H9 (cell line): ENCODE data around the gene C1QL1. TPM values are rescaled to one million over a fixed set of nuclear protein-coding genes. Genes with fewer than 3 reads are reported as not detected.

Experiments used
- DNase-seq: peaks from one replicate; pipeline ENCODE4 v3.0.0-alpha.2; 2017
- H2AFZ ChIP-seq: one replicate; pipeline ENCODE4 v1.6.1; 2013; ENCODE audit warnings: mild to moderate bottlenecking, low read length, control low read depth, moderate library complexity
- H2AK5ac ChIP-seq: 2 replicates; pipeline ENCODE4 v1.6.1; 2013; ENCODE audit warnings: low read length, control low read depth, mixed read lengths; ENCODE audit not compliant: insufficient read length
- H2BK120ac ChIP-seq: one replicate; pipeline ENCODE4 v1.6.1; 2013; ENCODE audit warnings: low read depth, mild to moderate bottlenecking, low read length, control low read depth, inconsistent platforms; ENCODE audit not compliant: poor library complexity, severe bottlenecking
- H2BK12ac ChIP-seq: 2 replicates; pipeline ENCODE4 v1.6.1; 2013; ENCODE audit warnings: low read length, control low read depth, mixed read lengths, low read depth; ENCODE audit not compliant: insufficient read length
- H2BK15ac ChIP-seq: 2 replicates; pipeline ENCODE4 v1.6.1; 2013; ENCODE audit warnings: low read depth, low read length, control low read depth
- H2BK20ac ChIP-seq: one replicate; pipeline ENCODE4 v1.6.1; 2013; ENCODE audit warnings: low read depth, mild to moderate bottlenecking, low read length, control low read depth, inconsistent platforms; ENCODE audit not compliant: poor library complexity, severe bottlenecking
- H2BK5ac ChIP-seq: 2 replicates; pipeline ENCODE4 v1.6.1; 2013; ENCODE audit warnings: low read length, control low read depth, mixed read lengths; ENCODE audit not compliant: insufficient read length
- H3K14ac ChIP-seq: 2 replicates; pipeline ENCODE4 v1.6.1; 2013; ENCODE audit warnings: low read length, control low read depth; ENCODE audit not compliant: insufficient read depth
- H3K18ac ChIP-seq: 2 replicates; pipeline ENCODE4 v1.6.1; 2013; ENCODE audit warnings: low read depth, mild to moderate bottlenecking, mixed read lengths, low read length, control low read depth; ENCODE audit not compliant: insufficient read length
- H3K23ac ChIP-seq: 2 replicates; pipeline ENCODE4 v1.6.1; 2013; ENCODE audit warnings: low read length, control low read depth, mixed read lengths, low read depth; ENCODE audit not compliant: insufficient read length
- H3K23me2 ChIP-seq: 2 replicates; pipeline ENCODE4 v1.6.1; 2013; ENCODE audit warnings: low read depth, mild to moderate bottlenecking, mixed read lengths, low read length, control low read depth; ENCODE audit not compliant: insufficient read length, poor library complexity, severe bottlenecking
- H3K27ac ChIP-seq: 2 replicates; pipeline ENCODE4 v1.5.1; 2013; ENCODE audit warnings: low read length, control low read depth, mixed read lengths, low read depth; ENCODE audit not compliant: insufficient read length
- H3K27me3 ChIP-seq: 2 replicates; pipeline ENCODE4 v1.6.1; 2013; ENCODE audit warnings: low read length, control low read depth, inconsistent platforms; ENCODE audit not compliant: insufficient read depth
- H3K4ac ChIP-seq: 2 replicates; pipeline ENCODE4 v1.6.1; 2013; ENCODE audit warnings: low read depth, mild to moderate bottlenecking, control low read depth, inconsistent platforms, low read length, moderate library complexity
- H3K4me1 ChIP-seq: 2 replicates; pipeline ENCODE4 v1.6.1; 2013; ENCODE audit warnings: low read length, control low read depth, inconsistent platforms; ENCODE audit not compliant: insufficient read depth
- H3K4me2 ChIP-seq: 2 replicates; pipeline ENCODE4 v1.6.1; 2013; ENCODE audit warnings: low read length, control low read depth, mixed read lengths; ENCODE audit not compliant: insufficient read length, insufficient read depth
- H3K56ac ChIP-seq: 2 replicates; pipeline ENCODE4 v1.6.1; 2013; ENCODE audit warnings: low read depth, mild to moderate bottlenecking, mixed read lengths, low read length, control low read depth; ENCODE audit not compliant: insufficient read length
- H3K79me1 ChIP-seq: 2 replicates; pipeline ENCODE4 v1.6.1; 2013; ENCODE audit warnings: low read depth, mild to moderate bottlenecking, moderate library complexity, low read length, control low read depth, inconsistent platforms; ENCODE audit not compliant: insufficient read depth, poor library complexity, severe bottlenecking
- H3K79me2 ChIP-seq: 2 replicates; pipeline ENCODE4 v1.6.1; 2013; ENCODE audit warnings: low read length, control low read depth, inconsistent platforms; ENCODE audit not compliant: insufficient read depth
- H3K9ac ChIP-seq: 2 replicates; pipeline ENCODE4 v1.6.1; 2013; ENCODE audit warnings: low read length, control low read depth, mixed read lengths; ENCODE audit not compliant: insufficient read length; ENCODE audit errors: extremely low read depth
- H3K9me3 ChIP-seq: one replicate; pipeline ENCODE4 v1.6.1; 2013; ENCODE audit warnings: low read depth, low read length, inconsistent platforms; ENCODE audit not compliant: control insufficient read depth
- H3T11ph ChIP-seq: one replicate; pipeline ENCODE4 v1.6.1; 2013; ENCODE audit warnings: mild to moderate bottlenecking, low read length, control low read depth, inconsistent platforms
- H4K20me1 ChIP-seq: one replicate; pipeline ENCODE4 v1.6.1; 2013; ENCODE audit not compliant: control insufficient read depth, insufficient read length, insufficient read depth
- H4K5ac ChIP-seq: 2 replicates; pipeline ENCODE4 v1.6.1; 2013; ENCODE audit warnings: low read depth, mild to moderate bottlenecking, mixed read lengths, low read length, control low read depth; ENCODE audit not compliant: insufficient read length
- H4K8ac ChIP-seq: replicated peaks from 2 replicates; pipeline ENCODE4 v1.6.1; 2013; ENCODE audit warnings: low read length, control low read depth, mixed read lengths, low read depth; ENCODE audit not compliant: insufficient read length
- H4K91ac ChIP-seq: 2 replicates; pipeline ENCODE4 v1.6.1; 2013; ENCODE audit warnings: low read depth, mild to moderate bottlenecking, moderate library complexity, mixed read lengths, low read length, control low read depth; ENCODE audit not compliant: insufficient read length
- H3K27ac Mint-ChIP-seq, 3 experiments: 2 replicates in 2 of 3; 3 replicates in 1 of 3; pipeline ENCODE4 v1.8.0; 2020 to 2021; ENCODE audit warnings: mixed read lengths in 3 of 3, mild to moderate bottlenecking in 1 of 3, moderate library complexity in 1 of 3
- H3K27me3 Mint-ChIP-seq: 2 replicates; pipeline ENCODE4 v1.8.0; 2021; ENCODE audit warnings: low read depth, mild to moderate bottlenecking, moderate library complexity, mixed read lengths
- H3K36me3 Mint-ChIP-seq, 3 experiments: 2 replicates in 2 of 3; 3 replicates in 1 of 3; pipeline ENCODE4 v1.8.0; 2020 to 2021; ENCODE audit warnings: low read depth in 3 of 3, mixed read lengths in 3 of 3; ENCODE audit not compliant: insufficient read depth in 1 of 3
- H3K4me1 Mint-ChIP-seq, 2 experiments: 2 replicates each; pipeline ENCODE4 v1.8.0; 2020; ENCODE audit warnings: mixed read lengths in 2 of 2
- H3K4me3 Mint-ChIP-seq, 2 experiments: 2 replicates in 1 of 2; 3 replicates in 1 of 2; pipeline ENCODE4 v1.8.0; 2020 to 2021; ENCODE audit warnings: mild to moderate bottlenecking in 2 of 2, mixed read lengths in 2 of 2, moderate library complexity in 1 of 2
- H3K9me3 Mint-ChIP-seq, 2 experiments: 2 replicates in 1 of 2; 3 replicates in 1 of 2; pipeline ENCODE4 v1.8.0; 2020; ENCODE audit warnings: mild to moderate bottlenecking in 2 of 2, mixed read lengths in 2 of 2, moderate library complexity in 1 of 2
- WGBS: extraction: QIAGEN DNeasy Blood & Tissue Kit; methylation state at CpG from one replicate; pipeline ENCODE4 v1.1.7; 2013; ENCODE audit warnings: missing lambda C conversion rate, low lambda C conversion rate, mixed read lengths; ENCODE audit not compliant: insufficient read length; ENCODE audit errors: extremely low coverage; 5-methylcytosine and 5-hydroxymethylcytosine counted together
- total RNA-seq: library from RNA; stranded (reverse); gene quantifications from 2 replicates; pipeline ENCODE4 v1.2.1, GENCODE V29; 2021
- TF ChIP-seq, protein P1 (sequence below): fragments of 200-600 bp; sonication (generic); conservative IDR thresholded peaks from 3 replicates; pipeline ENCODE4 v1.8.0; 2021; ENCODE audit warnings: antibody characterized with exemption, mild to moderate bottlenecking

C1QL1 gene
- total RNA-seq, 1 experiment from 2014 or later, result 6.0 TPM

DNA sequence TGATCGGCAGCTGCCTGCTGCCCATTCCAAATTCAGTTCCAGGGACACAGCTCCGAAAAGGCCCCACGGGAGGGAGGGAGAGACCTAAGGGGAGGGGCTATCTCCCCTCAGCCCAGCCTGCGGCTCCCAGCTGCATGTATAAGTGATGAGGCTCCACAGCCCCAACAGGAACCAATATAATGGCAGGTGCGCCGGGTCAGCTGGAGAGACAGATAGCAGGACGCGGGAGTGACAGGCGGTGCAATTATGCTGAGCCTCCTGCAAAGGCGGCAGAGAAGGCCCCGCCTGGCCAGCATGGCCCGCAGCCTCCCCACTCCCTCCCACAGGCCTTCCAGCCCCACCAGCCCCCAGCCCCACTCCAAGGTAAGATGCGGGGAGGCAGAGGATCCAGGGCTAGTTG is 8.1 kb upstream of the C1QL1 start:
- Histone ChIP-seq H4K5ac (no peak overlapping the region), H3T11ph (no peak overlapping the region), H3K18ac (no peak overlapping the region), H4K20me1 (no peaks in the 10 kb centered on the region), H2BK120ac (no peak overlapping the region), H3K23ac (no peak overlapping the region), H3K4ac (no peak overlapping the region), H3K27ac (no peak overlapping the region), H4K91ac (no peak overlapping the region), H2BK5ac (no peak overlapping the region), H2BK12ac (no peak overlapping the region), H4K8ac (no peak overlapping the region), H3K27me3 (no peaks in the 10 kb centered on the region), H3K79me1 (no peaks in the 10 kb centered on the region), H3K56ac (no peak overlapping the region), H2BK20ac (no peak overlapping the region), H3K79me2 (no peaks in the 10 kb centered on the region), H3K9me3 (no peaks in the 10 kb centered on the region), H2AFZ (no peak overlapping the region), H3K14ac (no peak overlapping the region), H2AK5ac (no peak overlapping the region), H3K4me1 (no peaks in the 10 kb centered on the region; the same call in 1 of the 2 replicates), H3K9ac (no peak overlapping the region), H2BK15ac (no peak overlapping the region), H3K23me2 (peaks cover 6% of the 10 kb centered on the region), H3K4me2 (no peak overlapping the region)
- Mint-ChIP-seq H3K4me1 (peaks cover 23 to 57% of the 10 kb centered on the region in 2 experiments), H3K27me3 (peaks cover 62% of the 10 kb centered on the region), H3K36me3 (no peaks in the 10 kb centered on the region), H3K27ac (no peak overlapping the region), H3K4me3 (no peak overlapping the region), H3K9me3 (no peaks in the 10 kb centered on the region)
- DNase-seq, result no peak
- no CpG with 5 or more reads among the region's 13 CpGs for WGBS
- TF ChIP-seq, protein P1, sequence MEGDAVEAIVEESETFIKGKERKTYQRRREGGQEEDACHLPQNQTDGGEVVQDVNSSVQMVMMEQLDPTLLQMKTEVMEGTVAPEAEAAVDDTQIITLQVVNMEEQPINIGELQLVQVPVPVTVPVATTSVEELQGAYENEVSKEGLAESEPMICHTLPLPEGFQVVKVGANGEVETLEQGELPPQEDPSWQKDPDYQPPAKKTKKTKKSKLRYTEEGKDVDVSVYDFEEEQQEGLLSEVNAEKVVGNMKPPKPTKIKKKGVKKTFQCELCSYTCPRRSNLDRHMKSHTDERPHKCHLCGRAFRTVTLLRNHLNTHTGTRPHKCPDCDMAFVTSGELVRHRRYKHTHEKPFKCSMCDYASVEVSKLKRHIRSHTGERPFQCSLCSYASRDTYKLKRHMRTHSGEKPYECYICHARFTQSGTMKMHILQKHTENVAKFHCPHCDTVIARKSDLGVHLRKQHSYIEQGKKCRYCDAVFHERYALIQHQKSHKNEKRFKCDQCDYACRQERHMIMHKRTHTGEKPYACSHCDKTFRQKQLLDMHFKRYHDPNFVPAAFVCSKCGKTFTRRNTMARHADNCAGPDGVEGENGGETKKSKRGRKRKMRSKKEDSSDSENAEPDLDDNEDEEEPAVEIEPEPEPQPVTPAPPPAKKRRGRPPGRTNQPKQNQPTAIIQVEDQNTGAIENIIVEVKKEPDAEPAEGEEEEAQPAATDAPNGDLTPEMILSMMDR, result no peak
